Measurements from ENCODE around the gene CACNA2D2. TPM values are rescaled to one million over a fixed set of nuclear protein-coding genes. Genes with fewer than 3 reads are reported as not detected.

CACNA2D2 gene
- total and polyA plus RNA-seq, 2 of the 13 experiments (the other 11 are each of a cell fraction or from before 2014, with no cell fraction given) = not detected

DNA sequence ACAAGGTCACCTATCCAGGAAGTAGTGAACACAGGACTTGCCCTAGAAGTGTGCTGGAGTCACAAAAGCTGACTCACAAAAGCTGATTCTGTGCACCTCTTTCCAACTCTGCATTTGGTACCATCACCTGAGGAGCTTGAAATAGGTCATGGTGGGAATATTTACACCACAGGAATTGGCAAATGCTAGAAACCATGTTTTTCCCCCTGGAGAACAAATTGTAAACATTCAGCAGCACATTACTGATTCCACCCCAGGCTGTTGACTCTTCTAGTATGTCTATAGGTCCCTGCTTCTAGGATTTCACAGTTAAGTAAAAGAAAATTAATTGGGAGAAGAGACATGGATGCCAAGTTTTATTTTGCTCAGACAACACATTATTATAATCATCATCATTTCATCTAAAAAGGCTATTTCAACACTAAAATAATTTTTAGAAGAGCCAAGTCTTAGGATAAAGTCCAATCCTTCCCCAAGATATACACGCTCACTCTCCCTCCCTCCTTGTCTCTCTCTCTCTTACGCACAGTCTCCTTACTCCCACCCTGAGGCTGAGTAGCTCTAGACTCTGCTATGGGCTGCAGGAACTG is 24.7 kb downstream of the CACNA2D2 start:
- in situ Hi-C loops (cut with HindIII; ENCODE audit: extremely low pct_ligation_motif_present, low pct_unique_long_range_greater_than_20kb) = no loop called here
- Histone ChIP-seq H3K36me3 (replicated peaks in 1 of 2; ENCODE audit: control insufficient read depth in 1 of 2, insufficient read depth in 2 of 2, low read length in 2 of 2) (no peaks in the 10 kb centered on the region), H3K79me2 (ENCODE audit: insufficient read depth, low read length) (no peaks in the 10 kb centered on the region), H4K20me1 (ENCODE audit: insufficient read depth, low read length) (no peaks in the 10 kb centered on the region; the same call in 1 of the 2 replicates), H2AFZ (ENCODE audit: low read length) (no peak overlapping the region), H3K27ac (ENCODE audit: extremely low read length, insufficient read depth, low read length) (no peak overlapping the region), H3K4me3 (replicated peaks in 1 of 3; ENCODE audit: insufficient read depth in 1 of 3, low read depth in 2 of 3, low read length in 3 of 3) (no peak overlapping the region), H3K4me1 (ENCODE audit: insufficient read depth, low read length) (no peaks in the 10 kb centered on the region), H3K4me2 (ENCODE audit: low read depth, low read length) (no peak overlapping the region), H3K27me3 (ENCODE audit: control insufficient read depth in 1 of 2, insufficient read depth in 2 of 2, low read length in 2 of 2) (peaks cover 10 to 50% of the 10 kb centered on the region in 2 experiments; a peak in 4 of 5 replicates), H3K9me3 (ENCODE audit: low read length) (no peaks in the 10 kb centered on the region), H3K9ac (ENCODE audit: insufficient read depth, low read depth, low read length) (no peak overlapping the region)
- ChIA-PET POLR2A (no interaction called here), CTCF (ENCODE audit: low intra/inter-chr PET ratio, low total read pairs) (no interaction called here)
- FAIRE-seq = no peak
- no peak for TF ChIP-seq NAIF1 (CRISPR knock-in tag; IDR thresholded peaks at IDR 0.05; ENCODE audit: borderline replicate concordance)
- TF ChIP-seq ZNF713 (CRISPR knock-in tag; IDR thresholded peaks at IDR 0.05) = no peak
- no peak for TF ChIP-seq ZNF674 (CRISPR knock-in tag; IDR thresholded peaks at IDR 0.05; ENCODE audit: low read depth)
- no peak for TF ChIP-seq KLF16 (CRISPR knock-in tag; IDR thresholded peaks at IDR 0.05)
- TF ChIP-seq KAT7 (CRISPR knock-in tag; IDR thresholded peaks at IDR 0.05; ENCODE audit: borderline replicate concordance) = no peak
- TF ChIP-seq ZXDC (CRISPR knock-in tag; IDR thresholded peaks at IDR 0.05) = no peak
- no peak for TF ChIP-seq ZNF557 (CRISPR knock-in tag; IDR thresholded peaks at IDR 0.05)
- TF ChIP-seq EP300 (IDR thresholded peaks at IDR 0.05; ENCODE audit: low read depth in 2 of 2, low read length in 2 of 2) = no peak
- no peak for TF ChIP-seq EP300 (CRISPR knock-in tag; IDR thresholded peaks at IDR 0.05; ENCODE audit: borderline replicate concordance)
- no peak for TF ChIP-seq PLRG1 (conservative IDR thresholded peaks at IDR 0.05)
- no peak for TF ChIP-seq ZBTB10 (CRISPR knock-in tag; IDR thresholded peaks at IDR 0.05; ENCODE audit: borderline replicate concordance)
- no peak for TF ChIP-seq NFKBIZ (CRISPR knock-in tag; IDR thresholded peaks at IDR 0.05)
- no peak for TF ChIP-seq ZNF790 (CRISPR knock-in tag; IDR thresholded peaks at IDR 0.05; ENCODE audit: borderline replicate concordance)
- no peak for TF ChIP-seq ATF1 (CRISPR knock-in tag; IDR thresholded peaks at IDR 0.05)
- ATAC-seq = no peak
- 43% methylated on average over 2 of the region's 2 CpGs for WGBS (ENCODE audit: low lambda C conversion rate)
- no TSS peak for BruUV-seq (replicated peaks)
- intact Hi-C loops (cut with micrococcal nuclease; ENCODE audit: unreplicated experiment) = no loop called here
- DNase-seq (ENCODE audit: low spot score) = no peak

Data from HepG2 (cell line).